ENCODE measurements around the gene LRRC70.

LRRC70 gene

GRCh38 chr5:62592558-62592957 is 13.9 kb downstream of the LRRC70 start:
- TF ChIP-seq CTCF (IDR thresholded peaks at IDR 0.05; ENCODE audit: unreplicated experiment in 3 of 3) = no peak
- no peaks in the 10 kb centered on the region for H3K27me3 Mint-ChIP-seq (ENCODE audit: low read depth)
- H3K4me3 Mint-ChIP-seq = no peak overlapping the region
- no peaks in the 10 kb centered on the region for H3K4me1 Mint-ChIP-seq
- peaks cover 52% of the 10 kb centered on the region for H3K36me3 Mint-ChIP-seq (ENCODE audit: low read depth)
- H3K9me3 Mint-ChIP-seq = no peaks in the 10 kb centered on the region
- H3K27ac Mint-ChIP-seq = no peak overlapping the region

DNA sequence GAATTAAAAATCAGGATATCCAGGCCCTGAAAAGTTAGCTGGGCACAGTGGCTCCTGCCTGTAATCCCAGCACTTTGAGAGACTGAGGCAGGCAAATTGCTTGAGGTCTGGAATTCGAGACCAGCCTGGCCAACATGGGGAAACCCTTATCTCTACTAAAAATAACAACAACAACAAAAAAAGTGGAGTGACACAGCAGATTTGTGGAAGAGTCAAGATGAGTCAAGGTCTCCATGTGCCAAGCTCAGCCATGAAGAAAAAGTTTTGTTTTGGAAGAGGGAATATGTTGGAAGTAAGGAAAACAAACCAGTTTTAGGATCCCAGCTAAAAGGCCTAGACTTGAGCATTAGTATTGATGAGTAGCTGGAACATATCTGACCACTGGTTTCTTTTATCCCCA is 14.7 kb downstream of the LRRC70 start:
- Mint-ChIP-seq H3K27me3 (ENCODE audit: low read depth) (no peaks in the 10 kb centered on the region), H3K4me1 (no peaks in the 10 kb centered on the region), H3K36me3 (ENCODE audit: low read depth) (peaks cover 46% of the 10 kb centered on the region), H3K4me3 (no peak overlapping the region), H3K27ac (no peak overlapping the region), H3K9me3 (no peaks in the 10 kb centered on the region)
- TF ChIP-seq CTCF (IDR thresholded peaks at IDR 0.05; ENCODE audit: unreplicated experiment in 3 of 3) = no peak

DNA sequence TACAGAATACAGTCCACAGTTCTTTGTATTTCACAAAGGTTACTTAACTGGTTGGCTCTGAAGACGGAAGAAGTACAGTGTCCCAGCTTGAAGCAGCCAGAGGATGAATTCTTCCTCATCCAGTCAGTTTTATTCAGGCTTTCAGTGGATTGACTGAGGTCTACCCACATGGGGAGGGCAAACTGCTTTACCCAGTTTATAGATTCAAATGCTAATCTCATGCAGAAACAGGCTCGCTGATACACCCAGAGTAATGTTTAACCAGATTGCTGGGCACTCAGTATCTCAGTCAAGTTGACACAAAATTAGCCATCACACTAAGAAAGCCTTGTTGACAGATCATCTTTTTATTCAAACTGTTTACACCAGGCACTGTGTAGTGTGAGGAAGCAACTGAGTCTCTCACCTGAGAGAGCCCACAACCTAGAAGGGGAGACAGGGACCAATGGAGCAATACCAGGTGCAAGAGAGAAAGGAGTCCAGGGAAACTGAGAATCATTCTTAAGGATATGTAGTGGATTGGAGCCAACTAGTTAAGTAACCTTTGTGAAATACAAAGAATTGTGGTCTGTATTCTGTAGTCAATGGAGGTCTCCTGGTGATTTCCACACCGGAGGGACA is 15.9 kb downstream of the LRRC70 start:
- Mint-ChIP-seq H3K4me1 (no peaks in the 10 kb centered on the region), H3K27ac (no peak overlapping the region), H3K9me3 (no peaks in the 10 kb centered on the region), H3K4me3 (no peak overlapping the region), H3K36me3 (ENCODE audit: low read depth) (peaks cover 35% of the 10 kb centered on the region), H3K27me3 (ENCODE audit: low read depth) (no peaks in the 10 kb centered on the region)
- TF ChIP-seq CTCF (IDR thresholded peaks at IDR 0.05; ENCODE audit: unreplicated experiment in 3 of 3) = no peak

- no peaks in the 10 kb centered on the region for H3K9me3 Mint-ChIP-seq
- H3K36me3 Mint-ChIP-seq (ENCODE audit: low read depth) = peaks cover 32% of the 10 kb centered on the region
- no peak overlapping the region for H3K27ac Mint-ChIP-seq
- TF ChIP-seq CTCF (IDR thresholded peaks at IDR 0.05; ENCODE audit: unreplicated experiment in 3 of 3) = no peak
- no peaks in the 10 kb centered on the region for H3K27me3 Mint-ChIP-seq (ENCODE audit: low read depth)
- H3K4me1 Mint-ChIP-seq = no peaks in the 10 kb centered on the region
- no peak overlapping the region for H3K4me3 Mint-ChIP-seq
These were observed 17.5 kb downstream of the LRRC70 start for GRCh38 chr5:62596096-62596495.

DNA sequence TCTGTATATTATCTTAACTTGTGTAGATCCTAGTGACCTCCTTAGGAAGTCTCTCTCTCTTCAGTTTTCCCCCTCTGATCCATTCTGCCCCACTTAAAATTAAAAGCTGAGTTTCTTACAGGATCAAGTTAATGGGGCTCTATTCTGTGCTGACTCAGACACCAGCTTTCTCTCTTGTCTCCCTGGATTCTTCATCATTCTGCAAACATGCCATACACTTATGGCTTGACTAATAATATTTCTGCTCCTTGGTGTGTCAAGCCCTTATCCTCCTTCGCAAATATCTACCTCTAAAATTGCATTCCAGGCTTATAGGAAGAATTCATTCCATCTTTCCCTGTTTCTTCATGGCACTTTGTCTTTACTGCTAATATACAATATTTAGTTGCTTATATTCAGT is 18.1 kb downstream of the LRRC70 start:
- Mint-ChIP-seq H3K9me3 (no peaks in the 10 kb centered on the region), H3K27me3 (ENCODE audit: low read depth) (no peaks in the 10 kb centered on the region), H3K27ac (no peak overlapping the region), H3K4me3 (no peak overlapping the region), H3K36me3 (ENCODE audit: low read depth) (peaks cover 26% of the 10 kb centered on the region), H3K4me1 (no peaks in the 10 kb centered on the region)
- no peak for TF ChIP-seq CTCF (IDR thresholded peaks at IDR 0.05; ENCODE audit: unreplicated experiment in 3 of 3)

DNA sequence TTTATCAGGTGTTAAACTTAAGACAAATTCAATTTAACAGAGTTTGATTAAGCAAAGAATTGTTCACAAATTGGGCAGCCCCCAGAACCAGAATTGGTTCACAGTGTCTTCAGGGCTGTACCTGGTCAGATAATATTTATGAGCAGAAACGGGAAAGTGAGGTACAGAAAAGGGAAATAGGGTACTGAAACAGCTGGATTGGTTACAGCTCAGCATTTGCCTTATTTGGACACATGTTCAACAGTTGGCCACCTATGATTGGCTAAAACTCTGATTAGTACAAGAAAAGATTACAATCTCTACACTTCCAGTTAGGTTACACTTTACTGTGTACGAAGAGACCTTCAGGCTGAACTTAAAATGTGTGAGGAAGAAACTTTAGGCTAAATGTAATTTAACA is 18.7 kb downstream of the LRRC70 start:
- H3K27ac Mint-ChIP-seq = no peak overlapping the region

More for the DNA sequence above, 18.7 kb downstream of the LRRC70 start:
- no peaks in the 10 kb centered on the region for H3K4me1 Mint-ChIP-seq
- TF ChIP-seq CTCF (IDR thresholded peaks at IDR 0.05; ENCODE audit: unreplicated experiment in 3 of 3) = no peak
- H3K36me3 Mint-ChIP-seq (ENCODE audit: low read depth) = peaks cover 20% of the 10 kb centered on the region
- no peaks in the 10 kb centered on the region for H3K9me3 Mint-ChIP-seq
- no peaks in the 10 kb centered on the region for H3K27me3 Mint-ChIP-seq (ENCODE audit: low read depth)
- H3K4me3 Mint-ChIP-seq = no peak overlapping the region

Measured in nephron (organoid).